ENCODE data around the gene ABCB1.

DNA sequence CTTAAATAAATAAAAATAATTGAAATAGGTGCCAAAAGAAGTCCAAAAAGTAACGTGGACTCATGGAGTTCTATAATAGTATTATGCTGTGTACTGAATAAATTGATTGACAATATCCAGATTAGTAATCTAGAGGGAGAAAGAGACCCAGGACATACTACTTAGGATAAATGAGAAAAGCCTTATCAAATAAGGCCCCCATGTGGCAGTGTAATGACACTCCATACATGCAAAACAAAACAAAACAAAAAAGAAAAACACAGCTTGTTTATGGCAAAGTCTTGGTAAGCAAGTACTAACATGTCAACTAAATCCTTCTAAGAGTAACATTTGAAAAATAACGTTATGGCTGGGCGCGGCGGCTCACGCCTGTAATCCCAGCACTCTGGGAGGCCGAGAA lies 23.9 kb upstream of the ABCB1 start:
- TF ChIP-seq POLR2A (IDR thresholded peaks at IDR 0.05): no peak
- peak in 5 of 6 experiments; percentile 3 to 41 (median 31) for TF ChIP-seq CTCF (IDR thresholded peaks at IDR 0.05)

Measured in adrenal gland (tissue), 5 donors.